HG03039 (cell line): Measurements from ENCODE around the gene ZMIZ1.

ENCODE experiments used
- ATAC-seq: cut with Tn5 transposase; IDR thresholded peaks from one replicate; pipeline ENCODE4 v1.9.1; 2021; ENCODE audit warnings: mild to moderate bottlenecking, moderate library complexity; ENCODE audit not compliant: unreplicated experiment

Gene ZMIZ1

DNA sequence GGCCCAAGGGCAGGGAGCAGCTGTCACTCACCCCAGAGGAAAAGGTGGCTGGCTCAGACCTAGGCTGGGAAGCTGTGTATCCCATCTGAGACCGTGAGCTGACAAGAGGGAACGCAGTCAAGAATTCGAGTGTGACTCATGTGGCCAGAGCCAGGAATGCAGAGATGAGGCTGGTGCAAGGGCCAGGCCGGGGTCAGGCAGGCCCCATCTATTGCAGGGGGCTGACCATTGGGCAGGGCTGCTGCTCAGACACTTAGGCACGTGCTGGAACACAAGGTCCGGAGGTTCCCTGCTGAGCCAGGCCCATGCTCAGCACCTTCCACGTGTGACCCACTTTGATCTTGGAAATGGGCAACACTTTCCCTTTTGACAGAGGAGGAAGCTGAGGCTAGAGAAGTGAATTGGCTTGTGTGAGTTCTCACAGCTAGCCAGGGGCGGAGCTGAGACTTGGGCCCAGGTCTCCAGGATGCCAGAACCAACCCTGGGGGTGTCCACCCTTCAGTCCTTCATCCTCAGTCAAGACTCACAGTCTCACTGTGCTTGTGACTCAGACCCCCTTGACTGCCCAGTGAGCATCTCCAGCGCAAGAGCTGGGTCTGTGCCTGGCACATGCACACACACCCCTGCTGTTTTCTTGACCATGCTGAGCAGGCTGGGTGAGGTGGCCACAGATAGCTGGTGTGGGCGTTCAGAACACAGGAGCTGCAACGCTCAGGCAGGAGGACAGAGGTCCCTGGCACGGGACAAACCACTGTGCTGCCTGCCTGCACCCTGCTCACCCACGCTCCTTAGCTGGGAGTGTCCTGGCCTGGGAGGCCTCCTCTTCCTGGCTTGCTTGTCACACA, 230.9 kb downstream of the ZMIZ1 start:
- ATAC-seq = no peak

- ATAC-seq = no peak
These were observed 231.9 kb downstream of the ZMIZ1 start for GRCh38 chr10:79300711-79301110.

GRCh38 chr10:79301754-79302530, 233.2 kb downstream of the ZMIZ1 start:
- no peak for ATAC-seq

DNA sequence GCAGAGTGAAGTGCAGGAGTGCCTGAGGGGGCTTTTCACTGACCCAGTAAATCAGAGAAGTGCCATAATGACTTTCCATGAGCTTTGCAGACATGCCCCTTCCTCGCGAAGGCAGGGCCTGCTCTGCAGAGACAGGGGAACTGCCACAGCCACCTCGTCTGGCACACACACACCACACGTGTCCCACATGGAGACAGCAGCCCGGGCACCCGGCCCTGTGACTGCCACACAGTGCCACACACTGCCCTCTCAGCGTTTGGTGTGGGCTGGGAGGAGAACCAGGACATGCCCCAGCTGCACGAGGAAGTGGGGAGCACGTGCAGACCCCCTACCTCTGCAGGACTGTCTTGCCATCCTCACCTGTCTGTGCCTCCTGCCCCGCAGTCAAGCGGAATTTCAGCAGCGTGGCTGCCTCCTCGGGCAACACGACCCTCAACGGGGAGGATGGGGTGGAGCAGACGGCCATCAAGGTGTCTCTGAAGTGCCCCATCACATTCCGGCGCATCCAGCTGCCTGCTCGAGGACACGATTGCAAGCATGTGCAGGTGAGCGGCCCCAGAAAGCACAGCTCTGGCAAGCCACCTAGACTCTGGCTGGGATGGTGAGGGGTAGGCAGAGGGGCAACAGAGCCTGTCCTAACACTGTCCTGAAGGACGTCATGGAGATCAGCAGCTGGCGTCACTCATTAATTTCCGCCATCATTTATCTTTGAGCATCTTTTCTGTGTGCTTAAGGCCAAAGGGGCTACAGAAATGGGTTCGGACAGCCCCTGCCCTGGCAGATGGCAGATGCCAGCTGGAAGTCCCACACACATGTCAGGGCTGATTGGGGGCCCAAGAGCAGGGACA, 235.1 kb downstream of the ZMIZ1 start:
- no peak for ATAC-seq

- ATAC-seq = no peak
These were observed 235.8 kb downstream of the ZMIZ1 start for GRCh38 chr10:79304479-79305087.

DNA sequence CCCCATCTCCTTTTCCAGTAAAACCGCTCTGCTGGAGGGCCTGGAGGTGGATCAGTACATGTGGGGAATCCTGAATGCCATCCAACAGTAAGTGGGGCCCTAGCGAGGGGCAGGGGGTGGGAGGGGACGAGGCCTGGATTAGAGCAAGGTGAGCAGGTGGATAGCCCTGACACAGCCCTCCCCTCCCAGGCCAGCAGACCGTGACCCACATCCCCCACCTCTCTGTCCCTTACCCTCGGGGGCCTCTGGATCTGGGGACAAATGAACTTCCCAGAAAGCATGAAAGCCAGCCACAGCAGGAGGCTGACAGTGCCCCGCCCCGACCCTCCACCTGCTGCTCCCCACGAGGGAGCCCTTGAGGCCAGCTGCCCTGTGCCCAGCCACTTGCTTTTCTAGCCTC, 236.7 kb downstream of the ZMIZ1 start:
- ATAC-seq = no peak

DNA sequence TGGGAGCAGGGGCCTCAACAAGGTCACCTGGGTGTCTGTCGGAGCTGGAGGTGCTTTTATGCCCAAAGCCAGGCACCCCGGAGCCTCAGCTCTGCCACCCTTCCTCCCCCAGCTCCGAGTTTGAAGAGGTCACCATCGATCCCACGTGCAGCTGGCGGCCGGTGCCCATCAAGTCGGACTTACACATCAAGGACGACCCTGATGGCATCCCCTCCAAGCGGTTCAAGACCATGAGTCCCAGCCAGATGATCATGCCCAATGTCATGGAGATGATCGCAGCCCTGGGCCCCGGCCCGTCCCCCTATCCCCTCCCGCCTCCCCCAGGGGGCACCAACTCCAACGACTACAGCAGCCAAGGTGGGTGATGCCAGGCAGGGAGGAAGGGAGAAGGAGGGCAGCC, 237.2 kb downstream of the ZMIZ1 start:
- no peak for ATAC-seq

- ATAC-seq = no peak
These were observed 238.0 kb downstream of the ZMIZ1 start for GRCh38 chr10:79306644-79307220.

DNA sequence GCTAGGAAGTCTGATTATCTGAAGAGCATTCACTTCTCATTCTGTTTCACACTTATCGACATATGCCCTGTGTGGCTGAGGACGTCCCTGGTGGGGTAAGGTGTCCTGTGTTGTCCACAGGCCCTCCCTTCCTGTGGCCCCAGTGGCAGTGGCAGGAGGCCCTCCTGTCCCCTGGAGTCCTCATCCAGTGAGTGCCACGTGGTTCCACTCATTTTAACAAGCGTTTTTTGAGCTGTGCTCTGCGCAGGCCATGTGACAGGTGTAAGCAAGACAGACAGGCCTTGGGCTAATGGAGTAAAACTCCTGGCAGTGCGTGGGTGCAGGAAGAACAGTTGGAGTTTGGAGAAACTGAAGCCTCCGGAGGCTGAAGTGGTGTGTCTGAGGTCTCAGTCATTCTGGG, 239.2 kb downstream of the ZMIZ1 start:
- ATAC-seq = no peak

- ATAC-seq = no peak
These were observed 240.4 kb downstream of the ZMIZ1 start for GRCh38 chr10:79308969-79309665.

DNA sequence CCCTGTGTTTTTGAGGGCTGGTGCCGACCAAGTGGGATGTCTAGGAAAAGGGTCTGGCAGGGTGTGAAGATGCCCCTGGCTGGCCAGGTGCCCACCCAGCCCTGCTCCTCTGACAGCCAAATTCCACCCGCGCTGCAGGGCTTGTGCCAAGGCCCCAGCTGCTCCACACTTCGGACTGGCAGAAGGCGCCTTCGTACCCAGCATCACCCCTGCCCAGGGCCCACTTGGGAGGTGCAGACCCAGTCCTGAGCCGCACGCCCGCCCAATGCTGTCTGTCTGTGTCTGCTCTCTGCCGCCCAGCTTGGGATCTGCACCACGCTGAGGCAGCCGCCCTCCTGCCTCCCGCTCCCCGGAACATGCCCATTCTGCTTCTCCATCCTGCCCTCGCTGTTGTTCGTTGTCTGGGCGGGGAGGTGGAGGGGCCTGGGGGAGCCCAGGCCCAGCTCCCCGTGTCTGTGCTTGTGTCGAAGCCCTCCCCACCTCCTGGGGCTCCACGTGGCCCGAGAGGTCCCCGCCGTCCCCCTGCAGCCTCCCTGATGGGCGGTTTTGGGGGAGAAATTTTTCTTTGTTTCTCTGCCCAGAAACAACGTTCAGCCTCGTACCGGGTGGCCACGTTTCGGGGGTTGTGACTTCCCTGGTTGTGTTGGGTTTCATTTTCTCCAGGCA, 241.6 kb downstream of the ZMIZ1 start:
- ATAC-seq = no peak

DNA sequence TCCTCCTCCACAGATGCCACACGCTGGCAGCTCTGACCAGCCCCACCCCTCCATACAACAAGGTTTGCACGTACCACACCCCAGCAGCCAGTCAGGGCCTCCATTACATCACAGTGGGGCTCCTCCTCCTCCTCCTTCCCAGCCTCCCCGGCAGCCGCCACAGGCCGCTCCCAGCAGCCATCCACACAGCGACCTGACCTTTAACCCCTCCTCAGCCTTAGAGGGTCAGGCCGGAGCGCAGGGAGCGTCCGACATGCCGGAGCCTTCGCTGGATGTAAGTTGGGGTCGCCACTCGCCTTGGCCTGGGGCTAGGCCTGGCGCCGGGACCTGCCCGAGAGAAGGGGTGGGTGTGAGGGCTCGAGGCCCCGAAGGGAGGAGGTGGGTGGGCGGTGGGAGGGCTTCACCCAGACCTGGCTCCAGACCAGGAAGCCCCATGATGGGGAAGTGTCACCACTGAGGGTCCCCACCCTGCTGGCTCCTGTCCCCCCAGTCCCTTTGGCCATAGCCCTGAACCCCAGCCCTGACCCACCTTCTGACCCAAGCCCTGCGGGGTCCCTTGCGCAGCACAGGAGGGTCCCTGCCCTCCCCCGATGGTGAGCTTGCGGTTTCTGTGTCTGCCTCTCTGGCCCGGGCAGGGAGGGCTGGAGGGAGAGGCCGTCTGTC, 242.3 kb downstream of the ZMIZ1 start:
- no peak for ATAC-seq

GRCh38 chr10:79311581-79312407, 243.0 kb downstream of the ZMIZ1 start:
- ATAC-seq = no peak

- no peak for ATAC-seq
These were observed 243.9 kb downstream of the ZMIZ1 start for GRCh38 chr10:79312601-79313187.

DNA sequence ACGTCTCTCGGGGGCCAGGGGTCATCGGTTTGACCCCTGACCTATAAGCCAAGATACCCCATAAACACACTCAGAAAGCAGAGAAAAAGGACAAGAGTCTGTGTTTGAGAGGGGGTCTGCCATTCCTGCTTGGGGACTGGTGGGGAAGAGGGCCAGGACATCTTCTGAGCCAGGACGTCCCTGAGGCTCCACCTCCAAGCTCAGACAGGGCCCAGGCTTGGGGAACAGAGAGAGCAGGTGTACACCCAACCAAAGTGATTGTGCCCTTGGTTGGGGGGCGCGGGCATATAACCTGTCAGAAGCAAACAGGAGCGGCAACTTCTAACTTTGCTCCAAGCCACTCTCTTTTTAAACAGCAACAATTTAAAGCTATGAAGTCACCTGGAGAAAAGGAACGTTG, 244.6 kb downstream of the ZMIZ1 start:
- no peak for ATAC-seq

GRCh38 chr10:79313911-79314439, 245.2 kb downstream of the ZMIZ1 start:
- ATAC-seq = no peak
